ENCODE results near the gene LAMA3.

DNA sequence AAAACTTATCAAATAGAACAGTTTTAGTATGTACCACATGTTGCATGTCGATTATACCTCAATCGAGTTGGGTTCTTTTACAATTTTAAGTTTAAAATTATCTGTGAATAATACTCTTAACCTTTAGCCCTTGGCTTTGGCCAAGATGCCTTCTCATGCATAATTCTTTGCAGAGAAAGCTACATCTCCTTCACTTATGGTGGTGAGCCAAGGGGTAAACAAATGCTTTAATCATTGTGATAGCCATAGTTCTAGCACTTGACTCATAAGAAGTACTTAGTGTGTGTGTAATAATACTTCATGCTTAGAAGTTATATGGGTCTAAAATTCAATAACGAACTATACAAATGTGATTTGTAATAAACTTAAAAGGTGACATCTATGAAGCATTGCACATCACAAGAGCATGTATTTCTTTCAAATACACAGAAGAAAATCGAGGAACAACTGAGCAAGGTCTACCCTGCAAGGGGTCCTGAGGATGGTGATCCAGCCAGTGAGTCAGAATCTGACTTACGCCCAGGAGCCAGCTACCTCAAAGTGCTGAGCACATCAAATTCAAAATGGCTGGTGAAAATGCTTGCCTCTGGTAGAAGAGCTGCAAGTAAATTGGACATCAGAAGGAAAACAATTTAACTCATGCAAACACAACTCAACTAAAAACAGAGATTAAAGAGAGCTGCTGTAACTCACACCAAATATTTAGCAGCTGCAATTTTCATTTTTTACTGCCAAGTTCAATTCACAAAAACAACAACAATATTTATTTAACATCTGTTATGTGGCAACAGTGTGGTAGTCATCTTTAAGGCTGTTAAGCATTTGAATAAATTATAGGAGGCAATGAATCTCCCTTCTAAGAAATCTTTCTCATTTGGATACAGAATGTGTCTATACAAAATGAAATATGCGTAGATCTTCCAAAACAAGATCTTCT, 301.5 kb downstream of the LAMA3 start:
- TF ChIP-seq, protein P1, sequence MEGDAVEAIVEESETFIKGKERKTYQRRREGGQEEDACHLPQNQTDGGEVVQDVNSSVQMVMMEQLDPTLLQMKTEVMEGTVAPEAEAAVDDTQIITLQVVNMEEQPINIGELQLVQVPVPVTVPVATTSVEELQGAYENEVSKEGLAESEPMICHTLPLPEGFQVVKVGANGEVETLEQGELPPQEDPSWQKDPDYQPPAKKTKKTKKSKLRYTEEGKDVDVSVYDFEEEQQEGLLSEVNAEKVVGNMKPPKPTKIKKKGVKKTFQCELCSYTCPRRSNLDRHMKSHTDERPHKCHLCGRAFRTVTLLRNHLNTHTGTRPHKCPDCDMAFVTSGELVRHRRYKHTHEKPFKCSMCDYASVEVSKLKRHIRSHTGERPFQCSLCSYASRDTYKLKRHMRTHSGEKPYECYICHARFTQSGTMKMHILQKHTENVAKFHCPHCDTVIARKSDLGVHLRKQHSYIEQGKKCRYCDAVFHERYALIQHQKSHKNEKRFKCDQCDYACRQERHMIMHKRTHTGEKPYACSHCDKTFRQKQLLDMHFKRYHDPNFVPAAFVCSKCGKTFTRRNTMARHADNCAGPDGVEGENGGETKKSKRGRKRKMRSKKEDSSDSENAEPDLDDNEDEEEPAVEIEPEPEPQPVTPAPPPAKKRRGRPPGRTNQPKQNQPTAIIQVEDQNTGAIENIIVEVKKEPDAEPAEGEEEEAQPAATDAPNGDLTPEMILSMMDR (IDR thresholded peaks at IDR 0.05), result no peak
- TF ChIP-seq POLR2A (IDR thresholded peaks at IDR 0.05) (no peak), POLR2AphosphoS5 (IDR thresholded peaks at IDR 0.05) (no peak), EP300 (IDR thresholded peaks at IDR 0.05) (no peak)
